Peyer's patch (tissue), 4 donors: ENCODE measurements around the gene FAM177B.

Experiments used
- CTCF ChIP-seq, 6 experiments: fragments of 450-650 bp in 4 of 6; fragments of 200-600 bp in 2 of 6; sonication (generic) in 1 of 6; IDR thresholded peaks; one replicate each; pipeline ENCODE4 v1.5.1; 2017 to 2019; ENCODE audit warnings: antibody characterized with exemption in 6 of 6, mild to moderate bottlenecking in 3 of 6, moderate library complexity in 1 of 6
- POLR2A ChIP-seq, 2 donors: fragments of 450-650 bp; IDR thresholded peaks; one replicate each; pipeline ENCODE4 v1.5.1; 2017; ENCODE audit warnings: antibody characterized with exemption in 2 of 2, mild to moderate bottlenecking in 2 of 2, moderate library complexity in 2 of 2

- no peak for TF ChIP-seq CTCF (IDR thresholded peaks at IDR 0.05)
- TF ChIP-seq POLR2A (IDR thresholded peaks at IDR 0.05): no peak
These were observed 54.2 kb downstream of the FAM177B start for GRCh38 chr1:222791006-222791710.
